Tibial artery (tissue), 4 donors: Measurements from ENCODE around the gene FHOD3.

ENCODE experiments used
- DNase-seq, 2 donors: peaks; one replicate each; pipeline ENCODE4 v3.0.0-alpha.2; 2019
- H3K27ac ChIP-seq, 2 donors: fragments of 200-600 bp; sonication (generic) in 1 of 2; 1 replicate in 1 of 2; 2 replicates in 1 of 2; pipeline ENCODE4 v1.5.1; 2018 to 2019; ENCODE audit warnings: mild to moderate bottlenecking in 1 of 2
- H3K27me3 ChIP-seq, 2 donors: fragments of 200-600 bp; sonication (generic) in 1 of 2; one replicate each; pipeline versions ENCODE4 v1.5.1 to v1.6.0; 2016 to 2019
- H3K36me3 ChIP-seq, 3 donors: fragments of 200-600 bp; sonication (generic) in 2 of 3; one replicate each; pipeline ENCODE4 v1.5.1; 2016 to 2019; ENCODE audit warnings: mild to moderate bottlenecking in 2 of 3
- H3K4me1 ChIP-seq, 4 donors: fragments of 200-600 bp; sonication (generic) in 2 of 4; 1 replicate in 3 of 4; 2 replicates in 1 of 4; pipeline ENCODE4 v1.5.1; 2016 to 2019
- H3K4me3 ChIP-seq, 2 donors: fragments of 200-600 bp; sonication (generic) in 1 of 2; 1 replicate in 1 of 2; 2 replicates in 1 of 2; pipeline ENCODE4 v1.5.1; 2018 to 2019; ENCODE audit warnings: mild to moderate bottlenecking in 2 of 2
- H3K9me3 ChIP-seq, 3 donors: fragments of 200-600 bp; sonication (generic) in 1 of 3; one replicate each; pipeline ENCODE4 v1.5.1; 2016 to 2019
- intact Hi-C: fragments of 100-400 bp; cut with DNase I; formaldehyde crosslinking; loops from one replicate; pipeline ENCODE4 v1.15.0; 2023; ENCODE audit warnings: low total_unique reads
- TF ChIP-seq, protein P1 (sequence below), 2 experiments: fragments of 200-600 bp in 1 of 2; fragments of 450-650 bp in 1 of 2; IDR thresholded peaks; one replicate each; pipeline ENCODE4 v1.5.1; 2017 to 2019; ENCODE audit warnings: antibody characterized with exemption in 2 of 2, mild to moderate bottlenecking in 1 of 2, moderate library complexity in 1 of 2

Gene FHOD3

DNA sequence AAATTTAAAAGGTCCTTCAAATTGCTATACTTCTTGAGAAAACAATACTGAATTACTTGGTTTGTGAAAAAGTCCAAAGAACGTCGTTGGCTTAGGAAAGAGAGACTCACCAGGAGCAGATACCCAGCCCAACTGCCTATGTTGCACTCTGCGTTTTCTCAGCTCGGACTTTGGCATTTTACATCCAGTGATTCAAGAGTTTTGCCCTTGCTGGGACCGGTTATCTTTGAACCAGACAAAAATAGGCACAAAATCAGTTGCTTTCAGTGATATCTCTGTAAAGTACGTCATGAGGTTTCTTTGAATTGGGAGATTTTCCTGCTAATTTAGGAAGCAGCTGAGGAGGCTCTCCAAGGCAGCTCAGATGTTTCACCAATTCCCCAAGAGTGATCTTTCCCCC is 29.3 kb downstream of the FHOD3 start:
- intact Hi-C loops, result no loop called here
- Histone ChIP-seq H3K36me3 (no peaks in the 10 kb centered on the region), H3K27ac (no peak overlapping the region), H3K27me3 (no peaks in the 10 kb centered on the region), H3K4me3 (no peak overlapping the region), H3K4me1 (peaks cover 0 to 18% (median 5%) of the 10 kb centered on the region in 4 donors), H3K9me3 (no peaks in the 10 kb centered on the region)
- no peak for DNase-seq
- TF ChIP-seq, protein P1, sequence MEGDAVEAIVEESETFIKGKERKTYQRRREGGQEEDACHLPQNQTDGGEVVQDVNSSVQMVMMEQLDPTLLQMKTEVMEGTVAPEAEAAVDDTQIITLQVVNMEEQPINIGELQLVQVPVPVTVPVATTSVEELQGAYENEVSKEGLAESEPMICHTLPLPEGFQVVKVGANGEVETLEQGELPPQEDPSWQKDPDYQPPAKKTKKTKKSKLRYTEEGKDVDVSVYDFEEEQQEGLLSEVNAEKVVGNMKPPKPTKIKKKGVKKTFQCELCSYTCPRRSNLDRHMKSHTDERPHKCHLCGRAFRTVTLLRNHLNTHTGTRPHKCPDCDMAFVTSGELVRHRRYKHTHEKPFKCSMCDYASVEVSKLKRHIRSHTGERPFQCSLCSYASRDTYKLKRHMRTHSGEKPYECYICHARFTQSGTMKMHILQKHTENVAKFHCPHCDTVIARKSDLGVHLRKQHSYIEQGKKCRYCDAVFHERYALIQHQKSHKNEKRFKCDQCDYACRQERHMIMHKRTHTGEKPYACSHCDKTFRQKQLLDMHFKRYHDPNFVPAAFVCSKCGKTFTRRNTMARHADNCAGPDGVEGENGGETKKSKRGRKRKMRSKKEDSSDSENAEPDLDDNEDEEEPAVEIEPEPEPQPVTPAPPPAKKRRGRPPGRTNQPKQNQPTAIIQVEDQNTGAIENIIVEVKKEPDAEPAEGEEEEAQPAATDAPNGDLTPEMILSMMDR (IDR thresholded peaks at IDR 0.05), result no peak

DNA sequence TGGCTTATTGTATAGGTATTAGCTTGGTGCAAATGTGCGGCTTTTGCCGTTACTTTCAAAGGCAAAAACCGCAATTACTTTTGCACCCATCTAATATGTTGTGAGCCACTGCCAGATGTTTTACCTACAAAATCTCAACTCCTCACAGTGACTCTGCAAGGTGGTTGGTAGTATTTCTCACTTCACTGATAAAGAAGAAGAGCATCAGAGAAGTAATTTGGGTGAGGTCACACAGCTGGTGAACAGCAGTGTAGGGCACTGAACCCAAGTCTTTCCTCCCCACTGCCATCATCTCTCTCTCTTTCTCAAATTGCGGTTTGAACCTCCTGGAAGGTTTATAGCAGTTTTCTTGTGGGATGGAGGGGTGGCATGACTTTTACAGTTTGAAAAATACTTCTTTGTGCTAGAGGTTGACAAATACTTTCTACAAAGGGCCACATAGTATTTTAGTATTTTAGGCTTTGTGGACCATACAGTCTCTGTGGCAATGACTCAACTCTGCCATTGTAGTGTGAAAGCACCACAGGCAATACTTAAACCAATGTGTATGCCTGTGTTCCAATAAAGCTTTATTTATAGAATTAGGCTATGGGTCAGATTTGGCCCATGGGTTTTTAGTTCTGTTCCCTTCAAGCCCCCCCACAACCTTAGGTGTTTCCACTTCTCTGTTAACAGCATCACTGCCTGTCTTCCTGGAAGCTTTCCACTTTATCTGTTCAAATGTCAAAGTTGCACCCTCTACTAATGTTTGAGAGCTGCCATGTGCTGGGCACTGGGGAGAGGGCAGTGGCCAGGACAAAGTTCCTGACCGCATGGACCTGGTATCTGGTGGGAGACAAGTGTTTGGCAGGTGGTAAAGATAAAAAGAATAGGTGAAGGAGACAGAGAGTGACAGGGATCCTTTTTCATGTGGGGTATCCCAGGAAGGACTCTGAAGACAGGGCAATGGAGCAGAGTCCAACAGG is 30.1 kb downstream of the FHOD3 start:
- TF ChIP-seq, protein P1 (IDR thresholded peaks at IDR 0.05), result no peak
- H3K36me3 ChIP-seq, result no peaks in the 10 kb centered on the region
- H3K27ac ChIP-seq, result no peak overlapping the region
- no peak for DNase-seq
- no peaks in the 10 kb centered on the region for H3K27me3 ChIP-seq
- no peak overlapping the region for H3K4me3 ChIP-seq
- H3K9me3 ChIP-seq, result no peaks in the 10 kb centered on the region
- H3K4me1 ChIP-seq, result peaks cover 0 to 17% (median 5%) of the 10 kb centered on the region in 4 donors
- intact Hi-C loops, result no loop called here

DNA sequence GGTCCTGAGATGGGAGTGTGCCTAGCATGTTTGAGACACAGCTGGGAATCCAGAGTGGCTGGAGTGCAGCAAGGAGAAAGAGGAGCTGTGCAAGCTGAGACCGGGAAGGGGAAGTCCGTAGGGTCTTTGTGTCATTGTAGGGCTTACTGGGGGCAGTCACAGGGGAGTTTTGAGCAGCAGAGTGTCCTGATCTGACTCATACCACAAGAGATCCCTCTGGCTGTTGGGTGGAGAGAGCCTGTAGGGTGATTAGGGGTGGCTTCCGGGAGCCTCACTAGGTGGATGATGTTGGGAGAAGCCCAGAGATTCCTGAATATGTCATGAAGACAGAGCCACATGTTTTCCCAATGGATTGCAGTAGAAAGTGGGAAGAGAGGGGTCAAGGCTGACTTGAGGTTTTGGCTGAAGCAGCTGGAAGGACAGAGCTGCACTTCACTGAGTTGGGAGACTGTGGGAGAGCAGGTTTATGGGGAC is 30.9 kb downstream of the FHOD3 start:
- Histone ChIP-seq H3K27me3 (no peaks in the 10 kb centered on the region), H3K9me3 (no peaks in the 10 kb centered on the region), H3K36me3 (no peaks in the 10 kb centered on the region), H3K27ac (no peak overlapping the region), H3K4me3 (no peak overlapping the region), H3K4me1 (peaks cover 0 to 10% (median 3%) of the 10 kb centered on the region in 4 donors)
- TF ChIP-seq, protein P1 (IDR thresholded peaks at IDR 0.05), result no peak
- intact Hi-C loops, result no loop called here
- DNase-seq, result no peak

DNA sequence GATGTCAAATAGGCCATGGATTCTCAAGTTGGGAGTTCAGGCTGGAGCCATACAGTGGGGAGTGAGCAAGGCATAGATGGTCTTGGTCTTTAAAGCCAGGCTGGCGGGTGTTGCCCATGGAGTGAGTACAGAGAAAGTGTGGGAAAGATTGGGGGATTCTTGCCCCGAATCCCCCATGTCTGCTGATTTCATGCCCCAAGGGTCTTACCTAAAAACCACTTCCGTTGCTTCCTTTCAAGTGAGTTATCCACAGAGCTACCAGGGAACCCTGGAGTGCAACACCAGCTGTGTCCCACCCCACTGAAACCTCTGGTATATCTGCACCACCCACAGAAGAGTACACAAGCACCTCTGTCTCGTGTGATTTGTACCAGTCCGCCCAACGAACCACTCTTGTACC is 31.4 kb downstream of the FHOD3 start:
- Histone ChIP-seq H3K27me3 (no peaks in the 10 kb centered on the region), H3K4me3 (no peak overlapping the region), H3K36me3 (no peaks in the 10 kb centered on the region), H3K9me3 (no peaks in the 10 kb centered on the region), H3K4me1 (peaks cover 0 to 7% (median 2%) of the 10 kb centered on the region in 4 donors), H3K27ac (no peak overlapping the region)
- TF ChIP-seq, protein P1 (IDR thresholded peaks at IDR 0.05), result no peak
- intact Hi-C loops, result no loop called here
- no peak for DNase-seq

DNA sequence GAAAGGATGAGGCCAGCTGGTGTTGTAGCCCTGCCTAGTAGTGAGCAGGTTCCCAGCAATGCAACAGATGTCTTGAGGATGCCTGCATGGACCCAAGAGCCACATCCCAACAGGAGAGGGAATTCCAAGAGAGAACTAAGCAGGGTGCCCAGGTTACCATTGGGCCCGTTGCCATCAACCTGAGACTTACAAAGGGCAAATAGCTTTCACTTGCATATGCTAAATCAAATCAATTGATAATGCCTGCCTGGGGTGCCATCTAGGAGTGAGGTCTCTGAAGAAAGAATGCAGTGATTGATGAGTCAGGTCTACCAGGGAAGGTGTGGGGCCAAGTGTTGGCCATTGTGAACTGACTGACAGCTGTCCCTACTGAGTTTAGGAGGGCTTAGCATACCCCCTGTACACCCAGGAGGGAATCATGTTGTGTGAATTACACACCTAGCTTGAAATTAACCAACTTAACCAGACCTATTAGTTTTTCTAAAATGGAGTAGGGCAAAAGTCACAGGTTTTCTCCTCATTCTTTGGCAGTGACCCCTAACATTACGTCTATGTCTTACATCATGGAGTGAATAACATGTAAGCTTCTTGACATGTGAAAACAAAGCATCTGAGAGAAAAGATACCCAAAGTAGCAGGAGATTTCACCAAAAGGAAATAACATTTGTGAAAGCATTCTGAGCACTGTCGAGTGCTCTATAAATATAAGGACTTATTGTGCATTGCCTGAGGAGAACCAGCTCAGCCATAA is 32.3 kb downstream of the FHOD3 start:
- Histone ChIP-seq H3K27me3 (no peaks in the 10 kb centered on the region), H3K4me3 (no peak overlapping the region), H3K36me3 (no peaks in the 10 kb centered on the region), H3K4me1 (peaks cover 0 to 7% (median 2%) of the 10 kb centered on the region in 4 donors), H3K9me3 (no peaks in the 10 kb centered on the region), H3K27ac (no peak overlapping the region)
- TF ChIP-seq, protein P1 (IDR thresholded peaks at IDR 0.05), result no peak
- intact Hi-C loops, result no loop called here
- DNase-seq, result no peak
